Activated CD8-positive, alpha-beta memory T cell treated with anti-CD3 and anti-CD28 coated beads for 1 hour (primary cell): ENCODE results near the gene FANK1.

Experiments
- DNase-seq, 2 donors: peaks; one replicate each; pipeline ENCODE4 v3.0.0-alpha.2; 2020; ENCODE audit warnings: low read depth in 1 of 2; ENCODE audit errors: extremely low read depth in 1 of 2

FANK1 gene

GRCh38 chr10:126057494-126057893 is 161.1 kb downstream of the FANK1 start:
- DNase-seq, result no peak

GRCh38 chr10:126058104-126058503 is 161.7 kb downstream of the FANK1 start:
- DNase-seq, result no peak

- no peak for DNase-seq
These were observed 162.1 kb downstream of the FANK1 start for GRCh38 chr10:126058507-126058906.
